Mesothelial cell of epicardium (in vitro differentiated cells): ENCODE data around the gene MDM2. TPM values are rescaled to one million over a fixed set of nuclear protein-coding genes. Genes with fewer than 3 reads are reported as not detected.

Source experiments
- DNase-seq, 2 experiments: peaks; one replicate each; pipeline ENCODE4 v3.0.0; 2021; ENCODE audit warnings: low spot score in 2 of 2; ENCODE audit not compliant: unreplicated experiment in 2 of 2
- H3K27ac Mint-ChIP-seq: 2 replicates; pipeline ENCODE4 v1.8.0; 2021; ENCODE audit warnings: mixed read lengths
- H3K27me3 Mint-ChIP-seq: 2 replicates; pipeline ENCODE4 v1.8.0; 2021; ENCODE audit warnings: low read depth, mixed read lengths
- H3K36me3 Mint-ChIP-seq: 2 replicates; pipeline ENCODE4 v1.8.0; 2021; ENCODE audit warnings: mixed read lengths
- H3K4me1 Mint-ChIP-seq: 2 replicates; pipeline ENCODE4 v1.8.0; 2021; ENCODE audit warnings: mixed read lengths
- H3K4me3 Mint-ChIP-seq: 2 replicates; pipeline ENCODE4 v1.8.0; 2021; ENCODE audit warnings: mild to moderate bottlenecking, moderate library complexity, mixed read lengths
- H3K9me3 Mint-ChIP-seq: 2 replicates; pipeline ENCODE4 v1.8.0; 2021; ENCODE audit warnings: mixed read lengths
- CTCF ChIP-seq: fragments of 200-600 bp; sonication (generic); IDR thresholded peaks from one replicate; pipeline ENCODE4 v1.5.0; 2021; ENCODE audit warnings: antibody characterized with exemption; ENCODE audit not compliant: unreplicated experiment
- total RNA-seq: library from RNA; stranded (reverse); gene quantifications from 3 replicates; pipeline ENCODE4 v1.2.1, GENCODE V29; 2021

MDM2 gene
- total RNA-seq, 1 donor from 2014 or later = 182 TPM

DNA sequence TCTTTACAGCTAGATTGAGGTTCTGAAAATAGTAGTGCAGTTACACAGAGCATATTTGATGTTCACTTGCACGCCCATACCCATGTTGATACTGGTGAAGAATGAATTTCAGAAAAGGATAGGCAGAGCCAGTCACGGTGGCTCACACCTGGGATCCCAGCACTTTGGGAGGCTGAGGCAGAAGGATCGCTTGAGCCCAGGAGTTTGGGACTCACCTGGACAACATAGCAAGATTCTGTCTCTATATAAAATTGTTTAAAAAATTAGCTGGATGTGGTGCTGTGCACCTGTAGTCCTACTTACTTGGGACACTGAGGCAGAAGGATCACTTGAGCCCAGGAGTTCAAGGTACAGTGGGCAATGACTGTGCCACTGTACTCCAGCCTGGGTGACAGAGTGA, 56.6 kb downstream of the MDM2 start:
- no peak for TF ChIP-seq CTCF
- Mint-ChIP-seq H3K27me3 (no peaks in the 10 kb centered on the region), H3K4me1 (peaks cover 19% of the 10 kb centered on the region), H3K4me3 (no peak overlapping the region), H3K36me3 (no peaks in the 10 kb centered on the region), H3K27ac (no peak overlapping the region), H3K9me3 (no peaks in the 10 kb centered on the region)
- no peak for DNase-seq

GRCh38 chr12:68865399-68866164, 57.6 kb downstream of the MDM2 start:
- no peak overlapping the region for H3K27ac Mint-ChIP-seq
- H3K36me3 Mint-ChIP-seq = no peaks in the 10 kb centered on the region
- DNase-seq = no peak
- H3K4me1 Mint-ChIP-seq = peaks cover 19% of the 10 kb centered on the region
- TF ChIP-seq CTCF = no peak
- H3K27me3 Mint-ChIP-seq = no peaks in the 10 kb centered on the region
- no peak overlapping the region for H3K4me3 Mint-ChIP-seq
- no peaks in the 10 kb centered on the region for H3K9me3 Mint-ChIP-seq

GRCh38 chr12:68866950-68867349, 59.0 kb downstream of the MDM2 start:
- Mint-ChIP-seq H3K36me3 (no peaks in the 10 kb centered on the region), H3K27me3 (no peaks in the 10 kb centered on the region), H3K9me3 (no peaks in the 10 kb centered on the region), H3K4me1 (peaks cover 19% of the 10 kb centered on the region), H3K27ac (no peak overlapping the region), H3K4me3 (no peak overlapping the region)
- no peak for TF ChIP-seq CTCF
- DNase-seq = no peak

GRCh38 chr12:68867606-68868005, 59.6 kb downstream of the MDM2 start:
- no peak for DNase-seq
- Mint-ChIP-seq H3K27ac (no peak overlapping the region), H3K4me3 (no peak overlapping the region), H3K4me1 (peaks cover 19% of the 10 kb centered on the region), H3K9me3 (no peaks in the 10 kb centered on the region), H3K36me3 (no peaks in the 10 kb centered on the region), H3K27me3 (no peaks in the 10 kb centered on the region)
- no peak for TF ChIP-seq CTCF

DNA sequence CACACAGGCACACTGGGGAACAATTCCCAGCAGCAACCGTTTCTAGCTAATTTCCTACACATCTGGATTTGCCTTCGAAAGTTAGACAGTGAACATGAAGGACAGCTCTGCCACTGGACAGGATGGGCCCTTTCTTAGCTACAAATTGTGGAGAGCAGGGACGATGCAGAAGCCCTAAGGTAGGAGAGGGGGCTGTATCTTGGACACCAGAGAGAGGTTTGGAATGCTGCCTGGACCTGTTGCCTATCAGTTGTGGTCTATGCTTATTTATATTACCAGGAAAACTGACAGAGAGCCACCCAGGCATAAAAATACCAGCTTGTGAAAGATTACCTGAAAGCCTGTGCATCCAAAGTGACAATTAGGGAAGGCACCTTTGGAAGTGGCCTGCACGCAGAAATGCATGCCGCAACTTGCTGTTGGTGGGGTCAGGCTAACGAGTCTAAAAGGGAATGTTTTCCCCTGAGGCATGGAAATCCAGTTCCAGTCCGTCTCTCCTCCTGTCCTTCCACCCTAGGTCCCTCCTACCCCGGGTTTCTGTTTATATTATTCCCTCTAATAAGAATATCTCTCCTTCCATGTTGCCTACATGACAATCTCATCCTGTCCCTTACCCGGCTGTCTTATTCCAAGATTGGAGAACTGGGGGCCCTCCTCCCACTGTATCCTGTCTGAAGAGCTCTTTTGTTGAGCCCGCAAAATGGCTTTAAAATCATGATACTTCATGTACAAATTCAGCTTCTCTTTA, 60.2 kb downstream of the MDM2 start:
- no peak overlapping the region for H3K27ac Mint-ChIP-seq
- no peaks in the 10 kb centered on the region for H3K36me3 Mint-ChIP-seq
- no peak for DNase-seq
- no peaks in the 10 kb centered on the region for H3K27me3 Mint-ChIP-seq
- no peak overlapping the region for H3K4me3 Mint-ChIP-seq
- no peak for TF ChIP-seq CTCF
- no peaks in the 10 kb centered on the region for H3K9me3 Mint-ChIP-seq
- peaks cover 19% of the 10 kb centered on the region for H3K4me1 Mint-ChIP-seq
